Kidney tubule cell (primary cell): ENCODE measurements around the gene EXOC6B.

ENCODE experiments used
- DNase-seq: peaks from one replicate; pipeline ENCODE4 v3.0.0-alpha.2; 2018; ENCODE audit warnings: low spot score

EXOC6B gene

DNA sequence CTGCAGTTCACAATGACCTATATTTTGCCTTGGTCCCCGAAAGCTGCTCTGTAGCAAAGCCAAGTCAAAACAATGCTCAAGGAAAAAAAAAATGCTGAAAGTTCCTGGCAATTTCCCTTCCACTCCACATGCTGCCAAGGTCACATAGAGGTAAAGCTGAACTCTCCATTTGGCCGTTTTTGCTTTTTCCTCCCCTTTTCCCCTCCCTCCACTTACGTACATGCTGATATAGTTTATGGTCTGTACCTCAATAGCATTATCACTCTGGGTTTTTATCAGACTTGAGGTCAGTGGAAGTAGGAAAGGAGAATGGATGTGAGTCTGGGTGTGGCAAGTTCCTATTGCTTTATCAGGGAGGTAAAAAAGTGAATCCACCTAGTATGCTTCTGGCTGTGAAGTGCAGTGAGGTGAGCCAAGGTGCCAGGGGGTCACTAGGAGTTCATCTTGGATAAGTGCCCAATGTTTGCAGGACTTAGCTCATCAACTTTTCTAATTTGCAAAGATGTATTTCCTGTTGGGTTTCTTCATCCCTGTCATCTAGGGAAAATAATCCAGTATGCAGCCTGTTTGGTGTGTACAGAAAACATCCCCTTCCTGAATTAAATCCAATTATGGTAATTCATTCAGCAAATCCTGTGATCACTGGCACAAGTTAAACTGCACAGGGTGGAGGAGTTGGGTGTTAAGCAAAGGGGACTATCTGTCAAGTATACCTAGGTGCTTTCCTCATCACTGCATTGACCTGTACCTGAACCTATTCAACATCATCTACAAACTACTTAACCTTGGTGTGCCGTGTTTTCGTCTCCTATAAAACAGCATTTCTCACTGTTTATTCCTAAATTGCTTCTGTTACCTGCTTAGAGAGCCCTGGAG, 553.8 kb downstream of the EXOC6B start:
- DNase-seq = peak; percentile 27

- DNase-seq = no peak
Observed at GRCh38 chr2:72271276-72271614, 554.6 kb downstream of the EXOC6B start.

- no peak for DNase-seq
Observed at GRCh38 chr2:72270556-72271275, 555.1 kb downstream of the EXOC6B start.

DNA sequence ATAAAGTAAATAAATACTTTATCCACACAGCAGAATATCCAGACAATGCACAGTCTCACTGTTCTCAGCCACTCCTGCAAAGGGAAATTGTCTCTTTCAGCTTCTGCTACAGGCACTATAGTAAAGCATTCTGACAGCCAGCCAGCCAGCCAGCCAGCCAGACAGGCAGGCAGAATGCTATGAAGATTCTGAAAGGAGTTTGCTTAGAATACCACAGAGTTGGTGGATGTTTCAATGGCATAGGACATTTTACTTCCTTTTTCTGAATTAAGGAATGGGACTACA, 562.1 kb downstream of the EXOC6B start:
- no peak for DNase-seq

DNA sequence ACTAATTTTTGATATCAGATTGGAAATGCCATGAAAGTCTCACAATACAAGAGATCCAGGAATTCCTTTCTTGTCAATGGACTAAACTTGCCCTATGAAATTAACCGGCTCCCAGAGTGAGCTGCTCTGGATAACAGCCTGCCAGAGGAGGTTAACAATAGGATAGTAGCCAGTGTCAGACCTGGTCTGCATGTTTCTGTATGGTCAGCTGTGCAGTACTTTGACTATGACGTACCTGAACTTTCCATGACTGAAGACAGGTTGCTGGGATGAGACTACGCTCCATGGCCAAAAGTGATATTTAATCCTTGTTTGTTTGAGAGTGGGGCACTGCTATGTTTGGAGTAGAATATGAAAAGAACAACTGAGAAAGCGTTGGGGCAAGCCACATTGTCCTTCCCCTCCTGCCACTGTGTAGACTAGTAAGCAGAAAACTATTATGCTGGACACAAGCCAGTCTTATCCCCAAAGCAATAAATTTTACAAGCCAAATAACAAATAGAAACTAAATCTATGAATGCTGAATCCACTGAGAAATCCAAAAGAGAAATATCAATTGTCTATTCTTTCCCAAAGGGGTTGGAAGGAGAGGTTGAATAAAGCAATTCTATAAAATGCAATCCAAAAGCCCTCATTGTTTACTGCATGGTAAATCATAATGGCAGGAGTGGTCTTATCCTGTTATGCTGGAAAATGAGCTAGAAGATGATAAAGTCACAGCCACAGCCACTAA, 562.6 kb downstream of the EXOC6B start:
- DNase-seq = no peak

GRCh38 chr2:72261076-72261475, 564.8 kb downstream of the EXOC6B start:
- DNase-seq = no peak

DNA sequence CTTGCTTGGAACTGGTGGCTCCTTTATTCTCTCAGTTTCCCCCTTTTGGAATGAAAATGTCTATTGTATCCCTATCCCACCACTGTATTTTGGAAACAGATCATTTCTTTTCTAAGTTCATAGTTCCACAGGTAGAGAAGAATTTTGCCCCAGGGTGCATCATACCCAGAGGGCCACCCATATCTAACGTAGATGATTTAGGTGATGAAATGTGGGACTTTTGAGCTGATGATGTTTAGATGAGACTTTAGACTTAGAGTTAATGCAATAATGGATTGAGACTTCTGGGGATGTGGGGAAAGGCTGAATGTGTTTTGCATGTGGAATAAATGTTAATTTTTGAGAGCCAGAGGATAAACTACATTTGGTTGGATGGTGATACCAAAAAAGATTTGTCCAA, 570.3 kb downstream of the EXOC6B start:
- no peak for DNase-seq

GRCh38 chr2:72254831-72255451, 570.9 kb downstream of the EXOC6B start:
- no peak for DNase-seq

- DNase-seq = no peak
Observed at GRCh38 chr2:72238311-72238710, 587.5 kb downstream of the EXOC6B start.

GRCh38 chr2:72237549-72237948, 588.3 kb downstream of the EXOC6B start:
- no peak for DNase-seq

DNA sequence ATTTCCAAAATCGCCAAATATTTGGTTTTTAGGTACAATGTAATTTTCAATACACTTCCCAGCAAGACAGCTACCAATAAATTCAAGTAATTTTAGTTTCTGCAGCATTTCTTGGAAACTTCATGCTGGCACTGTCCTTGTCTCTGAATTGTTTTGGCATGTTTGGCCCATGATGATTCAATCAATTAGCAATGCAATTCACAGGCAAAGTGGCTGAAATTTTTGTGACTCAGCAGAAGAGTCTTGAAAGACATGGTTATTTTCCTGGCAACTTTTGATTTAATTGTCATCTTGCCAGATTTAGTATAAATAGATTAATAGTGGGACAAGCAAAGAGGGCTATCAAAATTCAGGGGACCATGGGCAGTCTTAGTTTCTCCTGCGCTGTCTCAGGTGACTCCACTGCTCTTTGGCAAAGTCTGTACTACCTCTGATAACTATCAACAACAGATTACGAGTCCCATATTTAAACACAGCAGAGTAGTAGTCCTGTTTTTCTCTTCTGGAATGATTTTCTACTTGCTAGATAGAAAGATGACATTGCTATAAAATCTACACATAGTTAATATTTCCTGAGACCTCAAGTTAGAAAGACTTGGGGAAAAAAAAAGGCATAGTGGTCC, 589.3 kb downstream of the EXOC6B start:
- DNase-seq = peak; percentile 76

- no peak for DNase-seq
Observed at GRCh38 chr2:72235497-72236415, 590.1 kb downstream of the EXOC6B start.

DNA sequence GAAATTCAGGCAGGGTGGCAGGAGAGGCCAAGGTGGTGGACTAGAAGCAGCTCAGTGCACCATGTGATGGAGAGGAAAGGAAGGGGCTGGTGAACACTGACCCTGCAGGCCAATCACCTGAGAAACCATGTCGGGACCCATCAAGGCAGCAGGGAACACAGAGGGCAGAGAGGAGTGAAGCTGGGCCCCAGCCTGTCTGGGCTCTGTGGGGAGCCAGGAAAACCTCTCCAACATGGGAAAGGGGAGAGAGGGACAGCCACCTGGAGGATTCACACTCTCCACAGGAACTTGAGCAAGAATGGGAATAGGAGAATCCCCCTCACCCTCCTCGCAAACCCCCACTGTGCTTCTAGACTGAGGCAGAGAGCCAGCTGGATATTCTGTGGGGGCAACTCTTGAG, 592.6 kb downstream of the EXOC6B start:
- DNase-seq = no peak

GRCh38 chr2:72222829-72223564, 602.8 kb downstream of the EXOC6B start:
- DNase-seq = no peak

GRCh38 chr2:72220170-72220569, 605.7 kb downstream of the EXOC6B start:
- DNase-seq = no peak

DNA sequence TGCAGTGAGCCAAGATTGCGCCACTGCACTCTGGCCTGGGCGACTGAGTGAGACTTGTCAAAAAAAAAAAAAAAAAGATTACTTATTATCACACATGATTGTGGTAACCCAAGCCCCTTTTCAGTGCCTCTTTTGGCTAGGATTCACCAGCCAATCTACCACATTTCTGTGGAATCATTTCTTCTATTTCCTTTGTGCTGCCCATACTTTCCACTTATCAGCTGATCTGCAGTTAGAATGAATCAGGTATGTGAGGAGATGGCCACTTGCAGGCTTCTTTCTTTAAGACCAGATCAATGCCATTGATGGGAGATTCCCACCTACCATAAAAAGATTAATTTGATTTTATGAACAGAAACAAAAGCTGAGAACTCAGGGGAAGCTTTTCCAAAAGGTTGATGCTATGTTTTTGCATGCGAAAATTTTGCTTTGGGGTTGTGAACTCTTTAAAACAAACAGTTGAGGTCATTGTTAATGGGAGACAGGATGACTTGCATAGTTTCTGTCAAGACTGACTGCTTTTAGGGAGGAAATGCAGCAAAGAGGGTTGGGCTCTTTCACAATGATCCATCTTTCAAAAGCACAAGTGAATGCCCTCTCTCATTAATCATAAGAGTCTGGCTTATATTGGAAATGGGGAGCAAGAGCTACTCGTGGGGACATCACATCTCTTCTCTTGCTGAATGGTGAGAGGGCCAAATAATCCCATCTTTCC, 611.2 kb downstream of the EXOC6B start:
- peak; percentile 81 for DNase-seq

- no peak for DNase-seq
Observed at GRCh38 chr2:72212486-72212855, 613.4 kb downstream of the EXOC6B start.

GRCh38 chr2:72211777-72212485, 613.9 kb downstream of the EXOC6B start:
- DNase-seq = peak; percentile 84

DNA sequence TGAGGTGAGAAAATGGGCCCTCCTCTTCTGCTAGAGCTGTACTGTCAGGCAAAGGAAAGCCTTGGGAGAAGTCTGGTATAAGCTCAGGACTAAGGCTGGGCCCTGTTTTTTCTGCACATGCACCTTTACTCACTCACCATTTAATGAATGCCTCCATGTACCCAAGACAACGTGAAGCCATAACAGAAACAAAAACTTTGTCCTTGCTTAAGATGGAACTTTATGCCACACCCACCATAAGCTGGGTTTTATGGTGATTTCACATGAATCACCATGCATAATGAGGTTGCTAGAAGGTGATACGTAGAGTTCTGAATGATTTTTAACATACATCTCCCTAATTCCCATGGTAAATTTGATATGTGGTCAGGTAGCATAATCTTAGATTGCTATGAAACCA, 614.5 kb downstream of the EXOC6B start:
- DNase-seq = peak; percentile 78
